Ishikawa (cell line): ENCODE measurements around the gene THSD4.

Experiments used
- CEBPB ChIP-seq: IDR thresholded peaks from 2 replicates; pipeline ENCODE4 v1.6.1; 2012
- CREB1 ChIP-seq: IDR thresholded peaks from 2 replicates; pipeline ENCODE4 v1.6.1; 2012; ENCODE audit warnings: low read depth
- EGR1 ChIP-seq: IDR thresholded peaks from 2 replicates; pipeline ENCODE4 v1.6.1; 2012
- EP300 ChIP-seq: IDR thresholded peaks from 2 replicates; pipeline ENCODE4 v1.6.1; 2012; ENCODE audit warnings: borderline replicate concordance
- FOXM1 ChIP-seq: IDR thresholded peaks from 2 replicates; pipeline ENCODE4 v1.6.1; 2012; ENCODE audit warnings: low read depth, borderline replicate concordance
- NFIC ChIP-seq: IDR thresholded peaks from 2 replicates; pipeline ENCODE4 v1.6.1; 2012
- RAD21 ChIP-seq: IDR thresholded peaks from 2 replicates; pipeline ENCODE4 v1.6.1; 2012; ENCODE audit warnings: low read depth
- TAF1 ChIP-seq: IDR thresholded peaks from 2 replicates; pipeline ENCODE4 v1.6.1; 2012; ENCODE audit warnings: low read depth, mild to moderate bottlenecking
- TCF12 ChIP-seq: IDR thresholded peaks from 2 replicates; pipeline ENCODE4 v1.6.1; 2012; ENCODE audit warnings: low read depth
- TEAD4 ChIP-seq: IDR thresholded peaks from 2 replicates; pipeline ENCODE4 v1.6.1; 2012
- YY1 ChIP-seq: IDR thresholded peaks from 2 replicates; pipeline ENCODE4 v1.6.1; 2012; ENCODE audit warnings: low read depth
- ZBTB7A ChIP-seq: IDR thresholded peaks from 2 replicates; pipeline ENCODE4 v1.6.1; 2012; ENCODE audit warnings: low read depth
- TF ChIP-seq, protein P1 (sequence below): IDR thresholded peaks from 2 replicates; pipeline ENCODE4 v1.6.1; 2012
- TF ChIP-seq, protein P2 (sequence below): IDR thresholded peaks from 2 replicates; pipeline ENCODE4 v1.6.1; 2012; ENCODE audit warnings: low read depth, mild to moderate bottlenecking
- TF ChIP-seq, protein P3 (sequence below): IDR thresholded peaks from 2 replicates; pipeline ENCODE4 v1.6.1; 2012

THSD4 gene

DNA sequence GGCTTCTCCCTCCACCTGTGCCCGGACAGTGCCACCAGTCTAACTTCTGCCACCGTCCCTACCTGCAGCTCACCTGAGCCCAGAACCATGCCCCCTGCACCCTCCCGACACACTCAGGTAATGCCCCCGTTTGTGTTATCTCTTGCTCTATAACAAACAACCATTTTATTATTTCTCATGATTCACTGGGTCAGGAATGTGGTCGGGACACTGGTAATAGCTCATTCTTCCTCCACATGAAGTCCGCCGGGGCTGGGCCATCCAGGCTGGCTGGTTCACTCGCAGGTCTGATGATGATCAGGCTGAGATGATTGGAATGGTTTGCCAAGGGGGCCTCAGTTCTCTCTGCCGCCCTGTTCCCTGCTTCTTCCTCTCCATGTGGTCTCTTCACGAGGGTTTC lies 674.8 kb downstream of the THSD4 start:
- TF ChIP-seq EP300, result peak; percentile 43; the same call in 1 of the 2 replicates
- peak; percentile 27; the same call in 1 of the 2 replicates for TF ChIP-seq TCF12
- peak; percentile 81 for TF ChIP-seq TEAD4
- TF ChIP-seq, protein P1, sequence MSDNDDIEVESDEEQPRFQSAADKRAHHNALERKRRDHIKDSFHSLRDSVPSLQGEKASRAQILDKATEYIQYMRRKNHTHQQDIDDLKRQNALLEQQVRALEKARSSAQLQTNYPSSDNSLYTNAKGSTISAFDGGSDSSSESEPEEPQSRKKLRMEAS, result no peak
- TF ChIP-seq RAD21, result 0 out of 2 replicates have a peak, but pooled peaks have one; percentile 4

DNA sequence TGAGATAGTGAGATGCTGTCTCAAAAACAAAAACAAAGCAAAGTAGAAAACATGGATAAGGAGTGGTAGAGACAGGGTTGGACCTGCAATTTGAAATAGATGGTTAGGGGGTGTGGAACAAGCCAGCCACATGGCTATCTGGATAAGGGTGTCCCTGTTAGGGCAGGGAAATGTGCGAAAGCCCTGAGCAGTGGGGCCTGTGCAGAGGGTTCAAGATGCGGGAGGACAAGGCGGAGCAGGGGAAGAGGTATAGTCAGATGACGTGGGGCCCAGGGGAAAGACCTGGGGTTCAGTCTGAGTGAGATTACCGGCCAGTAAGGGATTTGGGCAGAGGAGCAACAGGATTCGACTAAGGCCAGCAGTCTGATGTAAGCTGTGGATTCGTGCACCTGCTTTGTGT lies 676.7 kb downstream of the THSD4 start:
- TF ChIP-seq ZBTB7A (no peak), EGR1 (no peak), CEBPB (no peak), YY1 (no peak), RAD21 (no peak), EP300 (no peak), TAF1 (no peak), CREB1 (no peak), FOXM1 (no peak), TCF12 (no peak), TEAD4 (no peak), NFIC (no peak)
- TF ChIP-seq, protein P2, sequence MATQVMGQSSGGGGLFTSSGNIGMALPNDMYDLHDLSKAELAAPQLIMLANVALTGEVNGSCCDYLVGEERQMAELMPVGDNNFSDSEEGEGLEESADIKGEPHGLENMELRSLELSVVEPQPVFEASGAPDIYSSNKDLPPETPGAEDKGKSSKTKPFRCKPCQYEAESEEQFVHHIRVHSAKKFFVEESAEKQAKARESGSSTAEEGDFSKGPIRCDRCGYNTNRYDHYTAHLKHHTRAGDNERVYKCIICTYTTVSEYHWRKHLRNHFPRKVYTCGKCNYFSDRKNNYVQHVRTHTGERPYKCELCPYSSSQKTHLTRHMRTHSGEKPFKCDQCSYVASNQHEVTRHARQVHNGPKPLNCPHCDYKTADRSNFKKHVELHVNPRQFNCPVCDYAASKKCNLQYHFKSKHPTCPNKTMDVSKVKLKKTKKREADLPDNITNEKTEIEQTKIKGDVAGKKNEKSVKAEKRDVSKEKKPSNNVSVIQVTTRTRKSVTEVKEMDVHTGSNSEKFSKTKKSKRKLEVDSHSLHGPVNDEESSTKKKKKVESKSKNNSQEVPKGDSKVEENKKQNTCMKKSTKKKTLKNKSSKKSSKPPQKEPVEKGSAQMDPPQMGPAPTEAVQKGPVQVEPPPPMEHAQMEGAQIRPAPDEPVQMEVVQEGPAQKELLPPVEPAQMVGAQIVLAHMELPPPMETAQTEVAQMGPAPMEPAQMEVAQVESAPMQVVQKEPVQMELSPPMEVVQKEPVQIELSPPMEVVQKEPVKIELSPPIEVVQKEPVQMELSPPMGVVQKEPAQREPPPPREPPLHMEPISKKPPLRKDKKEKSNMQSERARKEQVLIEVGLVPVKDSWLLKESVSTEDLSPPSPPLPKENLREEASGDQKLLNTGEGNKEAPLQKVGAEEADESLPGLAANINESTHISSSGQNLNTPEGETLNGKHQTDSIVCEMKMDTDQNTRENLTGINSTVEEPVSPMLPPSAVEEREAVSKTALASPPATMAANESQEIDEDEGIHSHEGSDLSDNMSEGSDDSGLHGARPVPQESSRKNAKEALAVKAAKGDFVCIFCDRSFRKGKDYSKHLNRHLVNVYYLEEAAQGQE, result no peak
- TF ChIP-seq, protein P3, sequence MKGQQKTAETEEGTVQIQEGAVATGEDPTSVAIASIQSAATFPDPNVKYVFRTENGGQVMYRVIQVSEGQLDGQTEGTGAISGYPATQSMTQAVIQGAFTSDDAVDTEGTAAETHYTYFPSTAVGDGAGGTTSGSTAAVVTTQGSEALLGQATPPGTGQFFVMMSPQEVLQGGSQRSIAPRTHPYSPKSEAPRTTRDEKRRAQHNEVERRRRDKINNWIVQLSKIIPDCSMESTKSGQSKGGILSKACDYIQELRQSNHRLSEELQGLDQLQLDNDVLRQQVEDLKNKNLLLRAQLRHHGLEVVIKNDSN, result no peak
- TF ChIP-seq, protein P1, result no peak

DNA sequence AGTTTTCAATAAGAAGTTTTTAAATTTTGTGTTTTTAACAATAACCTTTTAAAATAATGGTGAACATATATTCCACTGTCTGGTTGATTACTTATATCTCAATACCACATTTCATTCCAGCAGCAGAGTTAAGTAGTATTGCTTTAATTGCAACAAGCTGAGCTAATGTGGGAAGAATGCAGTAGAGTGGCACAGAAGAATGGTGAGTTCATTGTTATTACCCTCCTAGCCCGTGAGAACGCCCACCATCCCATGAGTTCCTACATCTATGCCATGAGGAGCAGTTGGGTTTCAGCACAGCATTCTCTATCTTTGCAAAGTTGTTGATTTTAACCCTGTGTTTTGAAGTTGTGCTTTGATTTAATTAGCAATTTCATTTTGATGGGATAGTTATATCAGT lies 677.2 kb downstream of the THSD4 start:
- TF ChIP-seq, protein P3, result no peak
- TF ChIP-seq TEAD4 (peak; percentile 94), CREB1 (no peak), ZBTB7A (no peak), EP300 (peak; percentile 68; the same call in 1 of the 2 replicates), TCF12 (peak; percentile 47; the same call in 1 of the 2 replicates)
- TF ChIP-seq, protein P1, result peak; percentile 60; the same call in 1 of the 2 replicates
- TF ChIP-seq, protein P2, result no peak

DNA sequence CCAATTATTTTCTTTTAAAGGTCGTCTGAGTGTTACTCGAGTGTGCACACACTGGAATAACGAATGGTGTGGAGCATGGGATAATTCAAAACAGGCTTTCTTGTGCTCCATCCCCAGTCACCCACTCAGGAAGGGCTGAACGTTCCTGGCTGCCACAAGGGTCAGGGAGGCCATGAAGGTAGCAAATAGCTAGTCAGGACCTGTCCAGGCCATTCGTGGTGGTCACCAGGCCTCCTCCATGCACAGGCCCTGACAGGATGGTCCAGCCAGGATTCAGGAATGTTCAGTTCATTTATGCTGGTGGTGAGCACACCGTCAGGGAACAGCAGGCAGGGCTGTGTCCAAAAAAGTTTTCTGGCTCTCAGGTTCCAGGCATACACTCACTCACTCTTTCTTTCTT lies 683.4 kb downstream of the THSD4 start:
- TF ChIP-seq TEAD4 (no peak), EP300 (no peak), CREB1 (no peak), YY1 (no peak), EGR1 (no peak), CEBPB (no peak), RAD21 (no peak), TCF12 (no peak), ZBTB7A (no peak), FOXM1 (no peak), TAF1 (no peak), NFIC (no peak)
- TF ChIP-seq, protein P2, result no peak
- TF ChIP-seq, protein P1, result no peak
- TF ChIP-seq, protein P3, result no peak
